Measurements from ENCODE around the gene CAPRIN2.
A peak's percentile ranks its signal among the peaks of the same experiment; 100 is the strongest.

The CAPRIN2 gene, protein sequence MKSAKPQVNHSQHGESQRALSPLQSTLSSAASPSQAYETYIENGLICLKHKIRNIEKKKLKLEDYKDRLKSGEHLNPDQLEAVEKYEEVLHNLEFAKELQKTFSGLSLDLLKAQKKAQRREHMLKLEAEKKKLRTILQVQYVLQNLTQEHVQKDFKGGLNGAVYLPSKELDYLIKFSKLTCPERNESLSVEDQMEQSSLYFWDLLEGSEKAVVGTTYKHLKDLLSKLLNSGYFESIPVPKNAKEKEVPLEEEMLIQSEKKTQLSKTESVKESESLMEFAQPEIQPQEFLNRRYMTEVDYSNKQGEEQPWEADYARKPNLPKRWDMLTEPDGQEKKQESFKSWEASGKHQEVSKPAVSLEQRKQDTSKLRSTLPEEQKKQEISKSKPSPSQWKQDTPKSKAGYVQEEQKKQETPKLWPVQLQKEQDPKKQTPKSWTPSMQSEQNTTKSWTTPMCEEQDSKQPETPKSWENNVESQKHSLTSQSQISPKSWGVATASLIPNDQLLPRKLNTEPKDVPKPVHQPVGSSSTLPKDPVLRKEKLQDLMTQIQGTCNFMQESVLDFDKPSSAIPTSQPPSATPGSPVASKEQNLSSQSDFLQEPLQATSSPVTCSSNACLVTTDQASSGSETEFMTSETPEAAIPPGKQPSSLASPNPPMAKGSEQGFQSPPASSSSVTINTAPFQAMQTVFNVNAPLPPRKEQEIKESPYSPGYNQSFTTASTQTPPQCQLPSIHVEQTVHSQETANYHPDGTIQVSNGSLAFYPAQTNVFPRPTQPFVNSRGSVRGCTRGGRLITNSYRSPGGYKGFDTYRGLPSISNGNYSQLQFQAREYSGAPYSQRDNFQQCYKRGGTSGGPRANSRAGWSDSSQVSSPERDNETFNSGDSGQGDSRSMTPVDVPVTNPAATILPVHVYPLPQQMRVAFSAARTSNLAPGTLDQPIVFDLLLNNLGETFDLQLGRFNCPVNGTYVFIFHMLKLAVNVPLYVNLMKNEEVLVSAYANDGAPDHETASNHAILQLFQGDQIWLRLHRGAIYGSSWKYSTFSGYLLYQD

DNA sequence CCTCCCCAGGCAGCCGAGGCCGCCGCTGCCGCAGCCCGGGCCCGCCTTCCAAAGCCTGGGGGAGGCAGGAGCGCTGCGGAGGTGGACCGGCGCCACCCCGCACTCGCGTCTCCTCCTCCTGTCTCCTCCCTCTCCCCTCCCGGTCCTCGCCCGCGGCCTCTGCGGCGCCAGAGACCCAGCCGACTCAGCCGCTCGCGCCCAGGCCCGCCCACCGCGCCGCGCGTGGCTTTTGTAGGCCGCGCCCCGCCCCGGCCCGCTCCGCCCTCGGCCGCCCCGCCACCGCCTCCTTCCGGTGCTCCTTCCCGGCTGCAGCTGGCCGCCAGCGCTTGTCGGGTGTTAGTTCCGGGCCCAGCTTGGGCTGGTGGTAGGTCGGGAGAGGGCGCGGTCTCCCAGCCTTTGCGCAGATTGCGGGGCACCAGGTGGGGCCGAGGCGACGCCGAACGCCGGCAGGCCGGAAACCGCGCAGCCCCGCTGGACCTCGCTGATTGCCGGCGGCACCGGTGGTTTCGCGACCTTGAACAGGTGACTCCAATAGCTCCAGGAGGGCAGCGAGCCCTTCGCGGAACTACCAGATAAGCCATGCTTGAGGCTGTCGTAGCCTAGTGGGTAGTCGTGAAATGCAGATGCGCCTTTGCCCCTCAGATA lies at the start of gene CAPRIN2:
TSS of gene CAPRIN2 (minus strand) at position 202 of the 645 bp plus-strand sequence. CDS start 1,431 bp downstream, outside the sequence.
- DNase-seq, result peak; percentile 95

DNA sequence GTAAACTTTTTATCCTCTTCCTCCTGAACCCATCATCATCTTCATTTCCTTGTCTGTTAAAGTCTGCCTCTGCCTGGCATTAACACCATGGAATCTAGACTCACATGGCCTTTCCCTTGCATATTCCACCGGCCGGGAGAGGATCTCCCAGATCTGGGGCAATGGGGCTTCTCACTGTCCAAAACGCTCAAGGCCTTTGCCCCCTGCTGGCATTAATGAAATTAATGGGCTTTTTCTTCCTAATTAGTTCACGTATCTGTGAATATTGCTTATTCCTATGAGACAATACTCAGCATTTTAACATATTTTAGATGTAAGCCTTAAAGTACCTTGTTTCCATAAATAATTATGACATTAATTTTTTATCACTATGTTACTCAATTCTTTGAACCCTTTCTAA lies 42.9 kb upstream of the CAPRIN2 start:
- DNase-seq, result no peak

GRCh38 chr12:30796891-30797371 lies 42.2 kb upstream of the CAPRIN2 start:
- DNase-seq, result peak; percentile 38

- DNase-seq, result peak; percentile 66
These were observed 41.6 kb upstream of the CAPRIN2 start for GRCh38 chr12:30796313-30796780.

DNA sequence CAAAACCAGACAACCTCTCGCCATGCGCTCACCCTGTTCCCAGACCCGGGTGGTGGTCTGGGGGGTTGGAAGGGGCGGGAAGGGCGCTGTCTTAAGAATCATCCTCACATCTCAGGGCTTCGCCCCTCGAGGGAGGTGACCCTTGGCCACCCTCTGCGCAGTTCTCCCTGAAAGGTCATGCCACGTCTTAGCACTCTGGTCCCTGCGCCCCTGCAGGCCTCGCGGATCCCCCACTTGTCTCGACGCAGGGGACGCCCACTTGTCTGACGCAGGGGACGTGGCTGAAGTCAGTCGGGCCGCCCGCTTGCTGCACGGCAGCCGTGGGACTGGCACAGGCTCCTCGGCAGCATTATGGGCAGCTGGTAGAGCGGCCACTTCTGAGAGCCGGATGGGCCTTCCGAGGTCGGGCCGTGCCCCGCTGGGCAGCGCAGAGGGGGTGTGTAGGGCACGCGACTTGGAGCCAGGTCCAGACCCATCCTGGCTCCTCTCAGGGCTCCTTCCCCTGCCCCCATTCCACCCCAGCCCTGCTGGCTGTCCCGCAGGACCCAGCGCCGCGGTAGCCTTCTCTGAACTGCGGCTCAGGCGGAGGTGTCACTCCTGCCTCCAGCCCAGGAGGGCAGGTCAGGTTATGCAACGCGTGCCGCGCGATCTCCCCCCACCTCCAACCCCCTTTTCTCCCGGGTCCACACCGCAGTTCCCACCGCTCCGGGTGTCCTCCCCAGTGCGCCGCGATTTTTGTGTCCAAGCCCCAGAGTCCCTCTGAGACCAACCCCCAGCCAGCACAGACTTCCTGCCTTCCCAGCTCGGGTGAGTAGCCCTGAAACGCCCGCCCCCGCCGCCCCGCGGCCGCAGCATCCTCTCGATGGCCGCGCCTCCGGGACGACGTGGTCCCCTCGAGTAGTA lies 40.9 kb upstream of the CAPRIN2 start:
- DNase-seq, result peak; percentile 85

- peak; percentile 86 for DNase-seq
These were observed 40.0 kb upstream of the CAPRIN2 start for GRCh38 chr12:30794591-30795409.

DNA sequence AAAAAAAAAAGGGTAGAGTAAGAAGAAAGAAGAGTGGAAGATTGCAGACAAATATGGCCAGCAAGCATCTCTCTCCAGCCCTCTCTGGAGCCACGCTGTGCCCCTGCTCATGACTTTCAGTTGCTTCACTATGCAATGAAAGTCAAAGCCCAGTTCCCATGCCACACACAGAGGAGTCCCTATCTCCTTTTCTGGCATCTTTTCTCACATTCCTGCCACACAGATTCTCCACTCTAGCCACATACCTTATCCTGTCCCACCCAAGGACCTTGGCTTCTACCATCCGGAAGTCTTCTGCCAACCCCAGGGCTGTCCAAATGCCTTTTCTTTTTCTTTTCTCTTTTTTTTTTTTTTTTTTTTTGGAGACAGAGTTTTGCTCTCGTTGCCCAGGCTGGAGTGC lies 39.3 kb upstream of the CAPRIN2 start:
- DNase-seq, result no peak

- DNase-seq, result peak; percentile 41
These were observed 38.1 kb upstream of the CAPRIN2 start for GRCh38 chr12:30792648-30793499.

GRCh38 chr12:30792085-30792484 lies 37.3 kb upstream of the CAPRIN2 start:
- DNase-seq, result no peak

DNA sequence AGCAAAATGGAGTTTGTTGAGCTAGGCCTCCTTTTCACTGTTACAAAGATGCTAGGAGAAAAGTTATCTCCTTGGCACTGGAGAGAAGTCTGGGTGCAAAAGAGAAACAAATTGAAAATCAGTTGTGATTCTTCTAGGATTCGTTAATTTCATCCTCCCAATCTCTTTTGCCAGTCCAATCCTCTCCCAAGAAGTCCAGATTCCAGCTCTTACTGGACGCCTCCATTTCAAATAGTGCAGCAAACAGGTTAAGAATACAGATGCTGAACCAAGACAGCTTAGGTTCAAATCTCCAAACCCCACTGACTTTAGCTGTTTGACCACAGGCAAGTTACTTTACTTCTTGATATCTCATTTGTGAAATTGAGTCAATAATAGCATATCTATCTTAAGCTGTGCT lies 34.0 kb upstream of the CAPRIN2 start:
- DNase-seq, result no peak

- DNase-seq, result no peak
These were observed 30.9 kb upstream of the CAPRIN2 start for GRCh38 chr12:30785630-30786029.

DNA sequence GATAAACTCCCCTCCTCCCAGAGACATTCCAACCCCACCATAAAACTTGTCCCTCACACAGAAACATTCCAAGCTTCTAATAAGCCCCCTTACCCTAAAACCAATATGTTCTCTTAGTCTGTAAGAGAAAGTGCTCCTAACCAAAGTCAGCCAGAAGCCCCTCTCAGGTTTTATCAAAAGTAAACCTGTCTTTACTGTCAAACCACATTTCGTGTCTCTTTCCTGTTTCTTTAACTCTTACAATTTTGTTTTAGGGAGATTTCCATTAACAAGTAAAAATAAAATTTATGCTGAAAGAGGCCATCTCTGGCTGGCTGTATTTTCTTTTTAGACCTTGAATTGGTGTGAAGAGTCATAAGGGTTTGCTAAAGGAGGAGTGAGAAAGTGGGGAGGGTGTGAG lies 29.8 kb upstream of the CAPRIN2 start:
- no peak for DNase-seq

GRCh38 chr12:30783946-30784345 lies 29.2 kb upstream of the CAPRIN2 start:
- DNase-seq, result no peak

DNA sequence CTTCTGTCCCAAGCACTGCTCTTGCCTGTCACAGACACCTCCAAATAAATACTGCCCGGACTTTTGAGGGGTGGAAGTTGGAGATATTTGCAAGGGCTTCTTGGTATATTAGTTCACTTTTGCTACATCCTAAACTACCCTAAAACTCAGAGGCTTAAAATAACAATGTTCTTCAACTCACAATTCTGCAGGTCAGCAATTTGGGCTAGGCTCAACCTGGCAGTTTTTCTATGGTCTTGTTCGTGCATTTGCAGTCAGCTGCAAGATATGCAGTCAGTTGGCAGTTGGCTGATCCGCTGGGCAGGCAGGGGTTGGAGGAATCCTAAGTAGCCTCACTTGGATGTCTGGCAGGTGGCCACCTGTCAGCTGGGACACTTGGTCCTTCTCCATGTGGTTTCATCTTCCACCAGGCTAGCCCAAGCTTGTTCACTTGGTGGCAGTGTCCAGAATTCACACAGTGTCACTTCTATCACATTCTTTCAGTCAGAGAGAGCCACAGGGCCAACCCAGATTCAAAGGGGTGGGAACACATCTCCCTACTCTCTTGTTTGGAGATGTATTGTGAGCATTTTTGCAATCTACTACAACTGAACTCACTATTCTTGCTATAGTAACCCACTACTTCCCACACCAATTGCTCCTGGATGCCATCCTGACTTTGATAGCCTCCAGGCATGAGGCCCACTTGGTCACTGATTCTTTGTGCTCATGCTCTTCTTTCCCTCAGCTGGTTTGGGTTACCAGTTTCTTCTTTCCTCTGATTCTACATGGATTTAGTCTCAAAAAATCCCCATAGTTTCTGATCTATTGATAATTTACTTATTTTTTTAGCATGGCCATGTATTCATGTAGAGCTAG lies 27.8 kb upstream of the CAPRIN2 start:
- no peak for DNase-seq

- no peak for DNase-seq
These were observed 24.8 kb upstream of the CAPRIN2 start for GRCh38 chr12:30779578-30779977.

DNA sequence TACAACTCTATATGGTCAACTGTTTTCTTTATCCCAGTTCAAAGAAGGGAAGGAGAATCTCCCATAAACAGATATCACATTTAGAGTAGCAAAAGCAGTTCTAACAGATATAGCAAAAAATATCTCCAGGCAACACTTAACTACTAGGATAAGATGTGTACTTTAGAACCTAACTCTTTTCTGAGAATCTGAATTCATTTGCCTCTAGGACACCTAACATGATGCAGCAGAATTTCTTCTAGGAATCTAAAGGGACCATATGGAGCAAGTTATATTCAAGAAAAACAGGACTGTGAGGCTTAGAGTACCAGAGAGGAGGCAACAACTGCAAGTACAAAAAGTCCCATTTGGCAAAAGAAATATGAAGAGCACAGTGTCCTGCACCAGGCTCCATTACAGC lies 24.4 kb upstream of the CAPRIN2 start:
- DNase-seq, result no peak

- DNase-seq, result no peak
These were observed 19.8 kb upstream of the CAPRIN2 start for GRCh38 chr12:30774599-30774998.

DNA sequence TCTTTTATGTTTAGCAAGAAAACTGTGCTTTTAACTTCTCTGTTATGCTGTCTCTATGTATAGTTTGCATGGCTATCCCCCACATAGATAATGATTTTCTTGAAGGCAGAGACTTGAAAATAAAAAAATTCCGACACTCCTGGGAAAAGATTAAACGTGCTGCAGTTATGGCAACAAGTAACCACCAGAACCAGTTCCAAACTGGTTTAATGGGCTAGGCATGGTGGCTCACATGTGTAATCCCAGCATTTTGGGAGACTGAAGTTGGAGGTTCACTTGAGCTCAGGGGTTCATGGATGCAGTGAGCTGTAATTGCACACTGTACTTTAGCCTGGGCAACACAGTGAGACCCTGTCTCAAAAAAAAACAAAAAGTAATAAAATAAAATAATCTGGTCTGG lies 15.1 kb upstream of the CAPRIN2 start:
- no peak for DNase-seq

DNA sequence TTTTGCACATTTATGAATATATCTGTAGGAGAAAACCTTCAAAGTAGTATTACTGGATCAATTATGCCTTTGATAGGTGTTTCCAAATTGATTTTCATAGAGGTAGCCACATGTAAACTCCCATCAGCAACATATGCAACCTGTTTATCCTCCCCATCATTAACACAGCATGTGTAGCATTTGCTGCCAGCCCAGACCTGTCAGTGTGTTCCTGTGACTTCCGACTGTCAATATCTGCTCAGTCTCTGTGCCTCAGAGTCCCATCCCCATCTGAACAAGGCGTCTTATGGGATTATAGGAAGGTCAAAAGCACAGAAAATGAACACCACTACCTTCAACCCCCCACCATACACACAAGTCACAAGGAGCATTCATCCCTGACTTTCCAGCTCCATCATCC lies 9.5 kb upstream of the CAPRIN2 start:
- no peak for DNase-seq

All from fibroblast of upper back skin (primary cell).